DOHH2 (cell line): Measurements from ENCODE around the gene OPN1SW.

Source experiments
- H3F3A ChIP-seq: fragments of 200-600 bp; sonication (generic), shearing (Covaris generic); 2 replicates; pipeline ENCODE4 v1.6.0; 2016; ENCODE audit warnings: antibody characterized with exemption, mild to moderate bottlenecking; ENCODE audit not compliant: control insufficient read depth, insufficient read depth
- H3K27ac ChIP-seq: fragments of 200-600 bp; sonication (generic); 2 replicates; pipeline ENCODE4 v1.5.1; 2014; ENCODE audit warnings: low read depth, mild to moderate bottlenecking, low read length, moderate library complexity
- H3K27me3 ChIP-seq: fragments of 200-600 bp; sonication (generic); 2 replicates; pipeline ENCODE4 v1.6.1; 2014; ENCODE audit warnings: mild to moderate bottlenecking, low read length, mixed read lengths; ENCODE audit not compliant: control insufficient read depth
- H3K36me3 ChIP-seq: fragments of 200-600 bp; sonication (generic); 2 replicates; pipeline ENCODE4 v1.6.1; 2014; ENCODE audit warnings: mild to moderate bottlenecking, low read length, moderate library complexity, mixed read lengths; ENCODE audit not compliant: control insufficient read depth
- H3K4me1 ChIP-seq: fragments of 200-600 bp; sonication (generic); 2 replicates; pipeline ENCODE4 v1.6.1; 2014; ENCODE audit warnings: mild to moderate bottlenecking, low read length, mixed read lengths; ENCODE audit not compliant: control insufficient read depth
- H3K4me2 ChIP-seq: fragments of 200-600 bp; sonication (generic); 2 replicates; pipeline ENCODE4 v1.6.0; 2014; ENCODE audit warnings: mild to moderate bottlenecking, low read length, moderate library complexity
- H3K4me3 ChIP-seq: fragments of 200-600 bp; sonication (generic); 2 replicates; pipeline ENCODE4 v1.5.1; 2014; ENCODE audit warnings: mild to moderate bottlenecking, low read length, mixed read lengths
- H3K79me2 ChIP-seq: fragments of 200-600 bp; sonication (generic); 2 replicates; pipeline ENCODE4 v1.6.1; 2014; ENCODE audit warnings: mild to moderate bottlenecking, low read length, mixed read lengths; ENCODE audit not compliant: control insufficient read depth
- H3K9me2 ChIP-seq: fragments of 200-600 bp; sonication (generic); replicated peaks from 2 replicates; pipeline ENCODE4 v1.6.1; 2014; ENCODE audit warnings: mild to moderate bottlenecking, low read length, mixed read lengths; ENCODE audit not compliant: control insufficient read depth
- H3K9me3 ChIP-seq: fragments of 200-600 bp; sonication (generic); 2 replicates; pipeline ENCODE4 v1.6.1; 2014; ENCODE audit warnings: antibody characterized with exemption, low read length, mixed read lengths; ENCODE audit not compliant: control insufficient read depth, insufficient read depth
- H4K20me1 ChIP-seq: fragments of 200-600 bp; sonication (generic); 2 replicates; pipeline ENCODE4 v1.6.0; 2014; ENCODE audit warnings: low read depth, mild to moderate bottlenecking, antibody characterized with exemption, low read length, moderate library complexity; ENCODE audit not compliant: control insufficient read depth, insufficient read depth
- CTCF ChIP-seq: fragments of 200-600 bp; sonication (generic); IDR thresholded peaks from one replicate; pipeline ENCODE4 v1.5.1; 2014; ENCODE audit warnings: antibody characterized with exemption, mild to moderate bottlenecking, low read depth, low read length; ENCODE audit not compliant: poor library complexity, severe bottlenecking
- EZH2phosphoT487 ChIP-seq: fragments of 200-600 bp; sonication (generic); IDR thresholded peaks from 2 replicates; pipeline ENCODE4 v1.6.1; 2017; ENCODE audit warnings: borderline replicate concordance, mild to moderate bottlenecking, antibody characterized with exemption, low read length, moderate library complexity, mixed read lengths

OPN1SW gene

GRCh38 chr7:128758553-128758952 lies 17.0 kb downstream of the OPN1SW start:
- Histone ChIP-seq H3K4me2 (no peak overlapping the region), H3K27ac (no peak overlapping the region), H4K20me1 (no peaks in the 10 kb centered on the region), H3K9me3 (no peaks in the 10 kb centered on the region), H3K79me2 (peaks cover 17% of the 10 kb centered on the region), H3K27me3 (no peaks in the 10 kb centered on the region), H3F3A (0 out of 2 replicates have a peak, but pooled peaks cover 5% of the 10 kb centered on the region), H3K36me3 (peaks cover 85% of the 10 kb centered on the region), H3K4me1 (no peaks in the 10 kb centered on the region), H3K9me2 (no peaks in the 10 kb centered on the region), H3K4me3 (no peak overlapping the region)
- no peak for TF ChIP-seq CTCF
- TF ChIP-seq EZH2phosphoT487, result no peak

- Histone ChIP-seq H3K79me2 (peaks cover 22% of the 10 kb centered on the region), H3K36me3 (peaks cover 88% of the 10 kb centered on the region), H3K27ac (no peak overlapping the region), H3K4me3 (no peak overlapping the region), H3K9me3 (no peaks in the 10 kb centered on the region), H3K4me2 (no peak overlapping the region), H3K4me1 (no peaks in the 10 kb centered on the region), H3F3A (0 out of 2 replicates have a peak, but pooled peaks cover 5% of the 10 kb centered on the region), H3K27me3 (no peaks in the 10 kb centered on the region), H3K9me2 (no peaks in the 10 kb centered on the region), H4K20me1 (no peaks in the 10 kb centered on the region)
- TF ChIP-seq EZH2phosphoT487 (no peak), CTCF (no peak)
These were observed 18.4 kb downstream of the OPN1SW start for GRCh38 chr7:128757203-128757602.

GRCh38 chr7:128755819-128756476 lies 19.6 kb downstream of the OPN1SW start:
- Histone ChIP-seq H3F3A (0 out of 2 replicates have a peak, but pooled peaks cover 5% of the 10 kb centered on the region), H3K9me3 (no peaks in the 10 kb centered on the region), H3K4me2 (no peak overlapping the region), H3K27ac (no peak overlapping the region), H3K79me2 (peaks cover 26% of the 10 kb centered on the region), H3K36me3 (peaks cover 87% of the 10 kb centered on the region), H3K9me2 (no peaks in the 10 kb centered on the region), H3K4me3 (no peak overlapping the region), H3K4me1 (no peaks in the 10 kb centered on the region), H4K20me1 (no peaks in the 10 kb centered on the region), H3K27me3 (no peaks in the 10 kb centered on the region)
- no peak for TF ChIP-seq EZH2phosphoT487
- no peak for TF ChIP-seq CTCF
